OCI-LY3 (cell line): Measurements from ENCODE around the gene ARHGAP24.

ENCODE experiments used
- CTCF ChIP-seq: fragments of 200-600, 300-600 bp; sonication (generic); IDR thresholded peaks from 2 replicates; pipeline ENCODE4 v1.5.1; 2014; ENCODE audit warnings: antibody characterized with exemption, low read length, low read depth
- EZH2phosphoT487 ChIP-seq: fragments of 200-600 bp; shearing (Covaris generic); IDR thresholded peaks from 2 replicates; pipeline ENCODE4 v1.6.1; 2018; ENCODE audit warnings: antibody characterized with exemption, mixed run types, low read depth

- TF ChIP-seq CTCF = no peak
- no peak for TF ChIP-seq EZH2phosphoT487
Observed at GRCh38 chr4:86036736-86037135, 561.8 kb downstream of the ARHGAP24 start.
